Measurements from ENCODE around the gene ATL3.
"Not testable (repeated sequence)": the region's sequence is repeated elsewhere in the genome, so short reads cannot be mapped to it uniquely, and the experiment has no call there.

The ATL3 gene

GRCh38 chr11:63589000-63589399, 82.2 kb downstream of the ATL3 start:
- no peak for DNase-seq (ENCODE audit: low read depth)

- DNase-seq (ENCODE audit: low read depth), result no peak
These were observed 84.6 kb downstream of the ATL3 start for GRCh38 chr11:63586451-63587166.

DNA sequence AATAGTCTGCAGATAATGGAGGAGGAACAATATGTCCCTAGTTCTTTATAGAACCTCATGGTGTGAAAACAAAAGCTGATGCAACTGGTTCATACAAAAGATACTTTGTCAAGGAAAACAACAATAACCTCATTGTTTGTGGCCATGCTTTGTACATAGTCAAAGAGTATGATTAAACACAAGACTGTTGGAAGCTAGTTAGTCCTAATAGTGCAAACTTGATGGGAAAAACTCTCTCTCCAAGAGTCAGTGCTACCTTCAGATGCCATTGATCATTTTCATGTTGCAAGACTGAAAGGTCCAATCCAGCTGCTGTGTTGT, 87.9 kb downstream of the ATL3 start:
- DNase-seq (ENCODE audit: low read depth), result no peak

GRCh38 chr11:63581224-63581623, 90.0 kb downstream of the ATL3 start:
- DNase-seq (ENCODE audit: low read depth), result not testable (repeated sequence)

DNA sequence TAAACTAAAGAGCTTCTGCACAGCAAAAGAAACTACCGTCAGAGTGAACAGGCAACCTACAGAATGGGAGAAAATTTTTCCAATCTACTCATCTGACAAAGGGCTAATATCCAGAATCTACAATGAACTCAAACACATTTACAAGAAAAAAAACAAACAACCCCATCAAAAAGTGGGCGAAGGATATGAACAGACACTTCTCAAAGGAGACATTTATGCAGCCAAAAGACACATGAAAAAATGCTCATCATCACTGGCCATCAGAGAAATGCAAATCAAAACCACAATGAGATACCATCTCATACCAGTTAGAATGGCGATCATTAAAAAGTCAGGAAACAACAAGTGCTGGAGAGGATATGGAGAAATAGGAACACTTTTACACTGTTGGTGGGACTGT, 92.3 kb downstream of the ATL3 start:
- DNase-seq (ENCODE audit: low read depth), result not testable (repeated sequence)

DNA sequence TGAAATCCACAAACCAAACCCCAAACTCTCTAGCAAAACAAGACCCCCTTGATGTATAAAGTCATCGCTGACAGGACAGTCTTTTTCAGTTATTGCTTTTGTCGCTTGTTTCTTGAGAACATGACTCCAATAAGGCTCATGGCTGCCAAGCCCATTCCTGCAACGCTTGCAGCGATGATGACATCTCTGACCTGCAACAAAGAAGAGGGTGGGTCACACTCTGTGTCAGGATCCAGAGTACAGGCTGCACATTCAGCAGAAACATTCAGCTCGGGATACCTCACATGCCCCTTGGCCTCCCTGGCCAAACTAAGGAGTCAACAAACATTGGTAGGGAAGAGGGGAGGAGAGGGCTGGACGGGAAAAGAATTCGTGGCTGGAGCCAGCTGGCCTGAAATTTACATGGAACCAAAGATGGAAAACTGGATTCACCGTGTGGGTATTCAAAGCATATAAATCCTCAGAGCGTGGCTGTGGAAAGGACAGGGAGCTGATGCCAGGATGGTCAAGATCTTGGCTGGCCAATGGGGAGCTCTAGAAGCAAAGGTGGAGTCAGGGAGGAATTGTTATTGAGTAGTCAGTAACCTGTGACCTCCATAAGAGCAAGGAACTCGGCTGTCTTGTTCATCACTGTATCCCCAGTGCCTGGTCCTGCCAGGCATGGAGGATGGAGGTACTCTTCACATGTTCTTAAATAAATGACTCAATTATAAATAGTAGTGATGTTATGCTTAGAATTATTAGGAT, 96.1 kb downstream of the ATL3 start:
- peak; percentile 17 for DNase-seq (ENCODE audit: low read depth)
